Activated CD4-positive, alpha-beta T cell treated with anti-CD3 and anti-CD28 coated beads, Interleukin-2, amount 50 U/mL, for 1 hour (primary cell): ENCODE results near the gene SYDE2.
A peak's percentile ranks its signal among the peaks of the same experiment; 100 is the strongest.
"Not testable (repeated sequence)": the region's sequence is repeated elsewhere in the genome, so short reads cannot be mapped to it uniquely, and the experiment has no call there.

ENCODE experiments used
- DNase-seq: peaks from one replicate; pipeline ENCODE4 v3.0.0-alpha.2; 2020

Gene SYDE2

GRCh38 chr1:85200463-85201339 lies at the start of gene SYDE2:
SYDE2 (minus strand) TSS chr1:85201016; CDS start chr1:85200996, 20 bp downstream.
- peak; percentile 77 for DNase-seq

- DNase-seq, result not testable (repeated sequence)
Measured at GRCh38 chr1:85249042-85249441, 48.2 kb upstream of the SYDE2 start.

GRCh38 chr1:85245891-85246290 lies 45.1 kb upstream of the SYDE2 start:
- DNase-seq, result no peak

- no peak for DNase-seq
Measured at GRCh38 chr1:85245456-85245855, 44.6 kb upstream of the SYDE2 start.

DNA sequence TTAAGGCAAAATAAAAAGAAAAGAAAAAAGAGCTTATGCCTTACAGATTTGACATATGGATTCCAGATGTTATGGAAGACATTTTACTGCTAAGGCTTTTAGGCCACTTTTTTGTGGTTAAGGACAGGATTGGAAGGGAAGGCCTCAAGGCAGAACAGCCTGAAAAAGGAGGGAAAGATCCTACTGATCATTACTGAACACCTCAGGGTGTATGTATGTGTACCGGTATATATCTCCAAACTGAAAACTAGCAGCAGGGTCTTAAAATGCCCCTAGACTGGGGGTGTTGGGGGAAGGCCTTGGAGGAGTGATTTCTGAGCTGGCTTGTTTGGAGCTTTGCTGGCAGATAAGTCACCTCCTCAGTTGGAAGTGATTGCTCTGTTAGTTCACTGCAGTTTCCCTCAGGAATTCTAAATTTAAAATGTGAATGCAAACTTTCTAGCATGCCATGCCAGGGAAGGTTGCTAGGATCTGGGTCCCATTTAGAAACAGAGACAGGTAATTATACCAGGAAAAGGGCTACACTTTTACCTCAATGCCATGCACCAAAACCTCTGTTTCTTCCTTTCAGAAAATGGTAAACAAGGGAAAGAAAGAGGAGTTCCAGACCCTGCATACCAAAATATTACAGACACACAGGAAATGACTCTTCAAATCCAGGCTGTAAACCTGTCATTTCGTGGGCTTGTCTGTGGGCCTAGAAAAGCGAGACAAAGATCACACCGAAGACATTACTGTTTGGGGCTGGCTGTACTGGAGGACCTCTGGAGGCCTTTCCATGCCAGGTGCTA lies 43.6 kb upstream of the SYDE2 start:
- DNase-seq, result no peak

- DNase-seq, result no peak
Measured at GRCh38 chr1:85243372-85243771, 42.6 kb upstream of the SYDE2 start.

- DNase-seq, result no peak
Measured at GRCh38 chr1:85240643-85241042, 39.8 kb upstream of the SYDE2 start.

GRCh38 chr1:85240174-85240601 lies 39.4 kb upstream of the SYDE2 start:
- DNase-seq, result no peak

GRCh38 chr1:85237613-85238012 lies 36.8 kb upstream of the SYDE2 start:
- no peak for DNase-seq

- DNase-seq, result no peak
Measured at GRCh38 chr1:85230305-85230977, 29.6 kb upstream of the SYDE2 start.

DNA sequence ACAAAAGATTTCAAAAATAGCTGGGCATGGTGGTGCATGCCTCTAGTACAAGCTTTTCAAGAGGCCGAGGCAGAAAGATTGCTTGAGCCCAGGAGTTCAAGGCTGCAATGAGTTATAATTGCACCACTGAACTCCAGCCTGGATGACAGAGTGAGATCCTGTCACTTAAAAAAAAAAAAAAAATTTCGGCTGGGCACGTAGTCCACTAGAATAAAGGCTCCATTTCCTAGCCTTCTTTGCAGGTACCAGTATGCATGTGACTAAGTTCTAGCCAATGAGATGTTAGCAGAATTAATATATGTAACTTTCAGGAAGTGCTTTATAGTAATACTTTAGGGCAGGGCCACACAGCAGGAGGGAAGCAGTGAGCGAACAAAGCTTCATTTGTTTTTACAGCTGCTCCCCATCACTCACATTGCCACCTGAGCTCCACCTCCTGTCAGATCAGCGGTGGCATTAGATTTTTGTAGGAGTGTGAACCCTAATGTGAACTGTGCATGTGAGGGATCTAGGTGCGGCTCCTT lies 28.8 kb upstream of the SYDE2 start:
- DNase-seq, result no peak

DNA sequence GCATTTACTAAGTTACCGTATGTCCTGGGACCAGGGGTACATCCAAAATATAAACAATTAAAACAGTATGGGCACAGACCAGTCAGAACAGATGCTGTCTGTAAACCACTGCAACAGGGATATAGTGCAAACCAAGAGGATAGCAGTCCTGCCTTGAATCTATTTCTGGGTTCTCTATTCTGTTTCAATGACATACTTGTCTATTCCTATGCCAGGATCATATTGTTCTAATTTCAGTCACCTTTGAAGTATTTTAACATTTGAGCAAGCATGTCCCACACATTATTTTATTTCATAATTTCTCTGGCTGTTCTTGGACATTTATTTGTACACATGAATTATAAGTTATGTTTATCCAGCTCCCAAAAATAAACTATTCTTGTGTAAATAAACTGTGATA lies 28.2 kb upstream of the SYDE2 start:
- no peak for DNase-seq

GRCh38 chr1:85225624-85226380 lies 25.0 kb upstream of the SYDE2 start:
- DNase-seq, result no peak

GRCh38 chr1:85224734-85225623 lies 24.2 kb upstream of the SYDE2 start:
- no peak for DNase-seq

DNA sequence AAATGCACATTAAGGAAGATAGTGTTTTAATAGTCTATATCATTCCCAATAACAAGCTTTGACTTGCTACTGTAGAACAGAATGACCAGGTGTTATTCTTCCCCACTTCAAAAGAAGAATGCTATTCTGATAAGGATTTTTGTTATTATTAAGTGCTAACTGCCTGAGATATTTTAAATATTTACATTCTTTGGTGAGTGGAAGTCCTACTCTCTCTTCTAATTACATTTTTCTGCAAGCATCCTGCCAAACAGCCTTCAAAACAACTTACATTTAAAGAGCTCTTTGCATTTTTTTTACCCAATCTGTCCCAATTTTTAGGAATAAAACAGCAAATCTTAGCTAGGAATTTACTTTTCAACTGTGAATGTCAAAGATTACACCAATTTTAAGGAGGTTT lies 23.5 kb upstream of the SYDE2 start:
- DNase-seq, result no peak

DNA sequence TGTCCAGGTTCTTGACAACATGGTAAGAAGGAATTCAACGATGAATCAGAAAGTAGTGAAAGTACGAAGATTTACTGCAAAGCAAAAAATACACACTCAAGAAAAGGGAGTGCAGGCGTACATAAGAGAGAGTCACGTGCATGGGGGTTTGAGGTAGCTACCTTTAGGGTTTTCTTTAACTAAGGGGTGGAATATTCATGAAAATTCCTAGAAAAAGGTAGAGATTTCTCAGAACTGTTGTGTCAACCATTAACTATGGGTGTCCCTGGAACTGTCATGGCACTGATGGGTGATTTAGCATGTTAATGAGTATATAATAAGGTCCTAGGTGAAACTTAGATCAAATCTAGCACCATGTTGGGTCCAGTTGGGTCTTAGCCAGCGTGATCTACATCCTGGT lies 22.5 kb upstream of the SYDE2 start:
- no peak for DNase-seq

GRCh38 chr1:85220756-85221201 lies 20.0 kb upstream of the SYDE2 start:
- DNase-seq, result no peak

GRCh38 chr1:85219853-85220610 lies 19.2 kb upstream of the SYDE2 start:
- no peak for DNase-seq

DNA sequence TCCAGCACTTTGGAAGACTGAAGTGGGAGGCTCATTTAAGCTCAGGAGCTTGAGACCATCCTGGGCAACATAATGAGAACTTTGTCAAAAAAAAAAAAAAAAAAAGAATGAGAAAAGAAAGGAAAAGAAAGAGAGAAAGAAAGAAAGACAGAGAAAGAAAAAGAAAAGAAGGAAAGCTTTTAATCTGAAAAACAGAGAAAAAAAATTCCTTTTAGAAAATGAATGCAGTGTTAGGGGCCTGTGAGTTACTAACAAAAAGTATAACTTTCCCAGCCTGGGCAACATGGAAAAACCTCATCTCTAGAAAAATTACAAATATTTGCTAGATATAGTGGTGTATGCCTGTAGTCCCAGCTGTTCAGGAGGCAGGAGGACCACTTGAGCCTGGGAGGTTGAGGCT lies 15.9 kb upstream of the SYDE2 start:
- no peak for DNase-seq

- DNase-seq, result no peak
Measured at GRCh38 chr1:85214654-85215053, 13.8 kb upstream of the SYDE2 start.
